WERI-Rb-1 (cell line): ENCODE results near the gene SIVA1.

ENCODE experiments used
- DNase-seq: peaks from one replicate; pipeline ENCODE4 v3.0.0-alpha.2; 2020
- H3K27ac ChIP-seq: fragments of 250-450 bp; sonication (Bioruptor Pico); 2 replicates; pipeline ENCODE4 v1.5.1; 2020; ENCODE audit warnings: mild to moderate bottlenecking, moderate library complexity
- H3K27me3 ChIP-seq: fragments of 250-450 bp; sonication (Bioruptor Pico); 2 replicates; pipeline ENCODE4 v1.5.1; 2021; ENCODE audit warnings: mild to moderate bottlenecking, low read depth, moderate library complexity; ENCODE audit not compliant: insufficient read depth, severe bottlenecking
- H3K36me3 ChIP-seq: fragments of 250-450 bp; sonication (Bioruptor Pico); 2 replicates; pipeline ENCODE4 v1.5.1; 2020; ENCODE audit warnings: mild to moderate bottlenecking, moderate library complexity
- H3K4me3 ChIP-seq: 2 replicates; pipeline ENCODE4 v1.5.1; 2011; ENCODE audit warnings: low read depth, mild to moderate bottlenecking, control low read depth, low read length
- H3K9me3 ChIP-seq: fragments of 250-450 bp; sonication (Bioruptor Pico); 2 replicates; pipeline ENCODE4 v1.5.1; 2021; ENCODE audit warnings: mild to moderate bottlenecking, moderate library complexity; ENCODE audit not compliant: severe bottlenecking
- TF ChIP-seq, protein P1 (sequence below): IDR thresholded peaks from 2 replicates; pipeline ENCODE4 v1.5.1; 2011; ENCODE audit warnings: low read depth, mild to moderate bottlenecking, control low read depth, inconsistent platforms, low read length

SIVA1 gene, protein sequence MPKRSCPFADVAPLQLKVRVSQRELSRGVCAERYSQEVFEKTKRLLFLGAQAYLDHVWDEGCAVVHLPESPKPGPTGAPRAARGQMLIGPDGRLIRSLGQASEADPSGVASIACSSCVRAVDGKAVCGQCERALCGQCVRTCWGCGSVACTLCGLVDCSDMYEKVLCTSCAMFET

DNA sequence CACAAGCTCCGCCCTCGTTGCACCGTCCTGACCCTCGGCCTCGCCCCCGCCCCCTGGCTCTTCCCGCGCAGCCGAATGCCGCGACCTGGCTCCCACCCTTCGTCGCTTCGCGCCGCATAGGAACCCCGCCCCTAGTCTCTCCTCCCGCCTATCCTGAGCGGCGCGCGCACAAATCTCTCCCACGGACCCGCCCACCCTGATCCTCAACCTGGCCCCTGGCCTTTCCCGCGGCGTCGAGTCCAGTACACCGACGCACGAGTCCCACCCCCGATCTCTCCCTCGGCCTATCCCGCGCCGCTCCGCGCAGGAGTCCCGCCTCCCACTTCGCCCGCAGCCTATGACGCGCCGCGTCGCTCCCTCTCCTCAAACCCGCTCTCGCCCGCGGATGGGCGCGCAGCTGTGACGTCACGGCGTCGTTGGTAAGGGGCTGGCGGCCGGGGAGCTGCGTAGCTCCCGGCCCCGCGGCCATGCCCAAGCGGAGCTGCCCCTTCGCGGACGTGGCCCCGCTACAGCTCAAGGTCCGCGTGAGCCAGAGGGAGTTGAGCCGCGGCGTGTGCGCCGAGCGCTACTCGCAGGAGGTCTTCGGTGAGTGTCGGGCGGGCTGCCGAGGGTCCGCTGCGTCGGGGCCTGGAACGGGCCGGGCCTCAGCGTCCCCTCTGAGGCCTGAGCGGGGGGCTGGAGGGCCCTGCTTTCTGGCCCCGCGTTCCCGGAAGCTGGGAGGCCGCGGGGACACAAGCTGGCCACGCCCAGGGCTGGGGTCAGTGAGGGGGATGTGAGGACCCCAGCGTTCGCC, at the start of gene SIVA1:
TSS of gene SIVA1 (plus strand) at position 413 of the 793 bp plus-strand sequence. CDS start at position 468, 55 bp downstream.
- TF ChIP-seq, protein P1, sequence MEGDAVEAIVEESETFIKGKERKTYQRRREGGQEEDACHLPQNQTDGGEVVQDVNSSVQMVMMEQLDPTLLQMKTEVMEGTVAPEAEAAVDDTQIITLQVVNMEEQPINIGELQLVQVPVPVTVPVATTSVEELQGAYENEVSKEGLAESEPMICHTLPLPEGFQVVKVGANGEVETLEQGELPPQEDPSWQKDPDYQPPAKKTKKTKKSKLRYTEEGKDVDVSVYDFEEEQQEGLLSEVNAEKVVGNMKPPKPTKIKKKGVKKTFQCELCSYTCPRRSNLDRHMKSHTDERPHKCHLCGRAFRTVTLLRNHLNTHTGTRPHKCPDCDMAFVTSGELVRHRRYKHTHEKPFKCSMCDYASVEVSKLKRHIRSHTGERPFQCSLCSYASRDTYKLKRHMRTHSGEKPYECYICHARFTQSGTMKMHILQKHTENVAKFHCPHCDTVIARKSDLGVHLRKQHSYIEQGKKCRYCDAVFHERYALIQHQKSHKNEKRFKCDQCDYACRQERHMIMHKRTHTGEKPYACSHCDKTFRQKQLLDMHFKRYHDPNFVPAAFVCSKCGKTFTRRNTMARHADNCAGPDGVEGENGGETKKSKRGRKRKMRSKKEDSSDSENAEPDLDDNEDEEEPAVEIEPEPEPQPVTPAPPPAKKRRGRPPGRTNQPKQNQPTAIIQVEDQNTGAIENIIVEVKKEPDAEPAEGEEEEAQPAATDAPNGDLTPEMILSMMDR: no peak
- Histone ChIP-seq H3K36me3 (peaks cover 44% of the 10 kb centered on the region), H3K27me3 (no peaks in the 10 kb centered on the region), H3K27ac (peak within 1 kb of the TSS; percentile 97), H3K4me3 (peak within 1 kb of the TSS; percentile 51), H3K9me3 (peaks cover 14% of the 10 kb centered on the region)
- peak; percentile 100 for DNase-seq

DNA sequence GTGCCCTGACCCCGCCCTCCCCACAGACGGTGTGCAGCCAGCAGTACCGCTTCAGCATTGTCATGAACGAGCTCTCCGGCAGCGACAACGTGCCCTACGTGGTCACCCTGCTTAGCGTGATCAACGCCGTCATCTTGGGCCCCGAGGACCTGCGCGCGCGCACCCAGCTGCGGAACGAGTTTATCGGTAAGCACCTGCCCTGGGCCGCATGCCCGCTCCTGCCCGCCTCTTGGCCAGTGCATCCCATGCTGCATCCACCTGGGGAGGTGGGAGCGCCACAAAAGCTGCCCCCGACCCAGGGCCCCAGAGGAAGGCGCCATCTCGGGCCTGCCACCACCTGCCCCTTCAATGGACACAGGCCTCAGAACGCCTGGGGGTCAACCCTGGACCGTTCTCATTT, 49.7 kb upstream of the SIVA1 start:
- peaks cover 28% of the 10 kb centered on the region for H3K36me3 ChIP-seq
- no peak for DNase-seq
- no peaks in the 10 kb centered on the region for H3K9me3 ChIP-seq
- TF ChIP-seq, protein P1: no peak
- no peaks in the 10 kb centered on the region for H3K27me3 ChIP-seq
- no peak overlapping the region for H3K27ac ChIP-seq
- no peak overlapping the region for H3K4me3 ChIP-seq

DNA sequence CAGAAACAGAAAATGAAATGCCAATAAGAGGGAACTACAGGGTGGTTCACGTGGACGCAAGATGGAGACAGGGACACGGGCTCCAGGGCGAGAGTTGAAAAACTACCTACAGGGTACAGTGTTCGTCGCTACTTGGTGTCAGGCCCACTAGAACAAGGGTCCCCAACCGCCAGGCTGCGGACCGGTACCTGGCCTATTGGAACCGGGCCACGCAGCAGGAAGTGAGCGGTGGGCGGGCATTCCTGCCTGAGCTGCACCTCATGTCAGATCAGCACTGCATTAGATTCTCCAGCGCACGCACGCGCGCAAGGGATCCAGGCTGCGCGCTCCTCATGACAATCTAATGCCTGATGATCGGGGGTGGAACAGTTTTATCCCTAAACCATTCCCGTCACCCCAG, 48.7 kb upstream of the SIVA1 start:
- no peaks in the 10 kb centered on the region for H3K27me3 ChIP-seq
- H3K9me3 ChIP-seq: no peaks in the 10 kb centered on the region
- TF ChIP-seq, protein P1: no peak
- no peak overlapping the region for H3K4me3 ChIP-seq
- H3K36me3 ChIP-seq: peaks cover 28% of the 10 kb centered on the region
- H3K27ac ChIP-seq: no peak overlapping the region
- DNase-seq: no peak

DNA sequence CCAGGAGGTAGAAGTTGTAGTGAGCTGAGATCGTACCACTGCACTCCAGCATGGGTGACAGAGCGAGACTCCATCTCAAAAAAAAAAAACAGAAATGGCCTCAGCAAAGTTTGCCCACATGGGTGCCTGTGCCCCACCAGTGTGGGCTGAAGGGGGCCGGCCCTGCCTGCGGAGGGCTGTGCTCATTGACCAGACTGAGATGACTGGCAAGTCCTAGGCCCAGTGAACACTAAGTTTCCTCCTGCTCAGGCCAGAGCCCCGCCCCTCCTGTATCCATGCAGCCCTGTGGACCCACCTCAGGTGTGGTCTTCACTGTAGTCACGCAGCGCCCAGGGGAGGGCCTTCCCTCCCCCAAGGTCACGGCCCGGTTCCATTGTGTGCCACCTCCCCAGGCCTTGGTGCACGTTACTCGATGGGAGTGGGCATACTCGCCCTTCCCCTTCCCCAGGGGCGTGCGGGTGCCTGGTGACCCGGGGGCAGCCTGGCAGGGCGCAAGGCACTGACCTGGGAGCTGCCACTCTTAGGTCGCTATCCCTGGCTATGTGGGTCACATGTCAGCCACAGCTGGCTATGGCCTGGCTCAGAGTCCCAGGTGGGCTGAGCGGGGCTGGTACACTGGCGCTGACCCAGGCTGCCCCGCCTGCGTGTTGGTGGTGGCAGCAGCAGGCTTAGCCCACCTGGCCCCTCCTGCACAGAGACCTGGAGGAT, 47.5 kb upstream of the SIVA1 start:
- Histone ChIP-seq H3K36me3 (peaks cover 35% of the 10 kb centered on the region), H3K27me3 (no peaks in the 10 kb centered on the region), H3K9me3 (no peaks in the 10 kb centered on the region), H3K27ac (no peak overlapping the region), H3K4me3 (no peak overlapping the region)
- DNase-seq: no peak
- TF ChIP-seq, protein P1: no peak

DNA sequence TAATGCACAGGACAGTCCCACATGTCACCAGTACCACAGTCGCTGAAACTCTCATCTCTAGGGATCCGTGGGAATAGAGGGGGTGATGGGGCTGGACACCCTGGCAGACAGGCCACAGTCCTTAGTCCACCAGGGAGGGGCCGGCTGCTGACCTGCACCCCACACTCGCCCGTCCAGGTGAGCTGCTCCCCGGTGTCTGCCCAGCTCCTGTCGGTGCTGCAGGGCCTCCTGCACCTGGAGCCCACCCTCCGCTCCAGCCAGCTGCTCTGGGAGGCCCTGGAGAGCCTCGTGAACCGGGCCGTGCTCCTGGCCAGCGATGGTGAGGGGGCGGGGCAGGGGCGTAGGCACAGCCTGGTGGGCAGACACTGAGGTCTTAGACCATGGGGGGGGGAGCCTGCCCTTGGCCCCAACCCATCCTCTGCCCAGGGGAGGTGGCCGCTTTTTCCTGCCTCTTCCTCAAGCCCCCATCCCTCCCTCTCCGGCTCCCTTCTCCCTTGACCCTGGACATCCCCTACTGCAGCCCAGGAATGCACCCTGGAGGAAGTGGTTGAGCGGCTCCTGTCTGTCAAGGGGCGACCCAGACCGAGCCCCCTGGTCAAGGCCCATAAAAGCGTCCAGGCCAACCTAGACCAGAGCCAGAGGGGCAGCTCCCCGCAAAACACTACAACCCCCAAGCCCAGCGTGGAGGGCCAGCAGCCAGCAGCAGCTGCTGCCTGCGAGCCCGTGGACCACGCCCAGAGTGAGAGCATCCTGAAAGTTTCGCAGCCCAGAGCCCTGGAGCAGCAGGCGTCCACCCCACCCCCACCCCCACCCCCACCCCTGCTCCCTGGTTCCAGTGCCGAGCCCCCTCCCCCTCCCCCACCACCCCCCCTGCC, 46.0 kb upstream of the SIVA1 start:
- no peak for DNase-seq

More for the DNA sequence above, 46.0 kb upstream of the SIVA1 start:
- H3K36me3 ChIP-seq: peaks cover 44% of the 10 kb centered on the region
- H3K27me3 ChIP-seq: no peaks in the 10 kb centered on the region
- no peaks in the 10 kb centered on the region for H3K9me3 ChIP-seq
- H3K4me3 ChIP-seq: no peak overlapping the region
- TF ChIP-seq, protein P1: no peak
- H3K27ac ChIP-seq: no peak overlapping the region
